SU-DHL-6 (cell line): ENCODE results near the gene DDX54.

Experiments used
- CTCF ChIP-seq: fragments of 200-600 bp; sonication (generic); IDR thresholded peaks from one replicate; pipeline ENCODE4 v1.5.1; 2017; ENCODE audit warnings: antibody characterized with exemption, mild to moderate bottlenecking, low read length, moderate library complexity; ENCODE audit not compliant: insufficient read depth, poor library complexity, severe bottlenecking
- EZH2phosphoT487 ChIP-seq: fragments of 200-600 bp; sonication (generic), shearing (Covaris generic); conservative IDR thresholded peaks from 2 replicates; pipeline ENCODE4 v1.6.1; 2018; ENCODE audit warnings: mild to moderate bottlenecking, antibody characterized with exemption, low read length, moderate library complexity, mixed read lengths

GRCh38 chr12:113167868-113168267, 17.4 kb downstream of the DDX54 start:
- TF ChIP-seq CTCF (no peak), EZH2phosphoT487 (no peak)
